WERI-Rb-1 (cell line): ENCODE data around the gene RIMS4.
A peak's percentile ranks its signal among the peaks of the same experiment; 100 is the strongest.
"Not testable (repeated sequence)": the region's sequence is repeated elsewhere in the genome, so short reads cannot be mapped to it uniquely, and the experiment has no call there.

Experiments used
- DNase-seq: peaks from one replicate; pipeline ENCODE4 v3.0.0-alpha.2; 2020
- H3K27ac ChIP-seq: fragments of 250-450 bp; sonication (Bioruptor Pico); 2 replicates; pipeline ENCODE4 v1.5.1; 2020; ENCODE audit warnings: mild to moderate bottlenecking, moderate library complexity
- H3K27me3 ChIP-seq: fragments of 250-450 bp; sonication (Bioruptor Pico); 2 replicates; pipeline ENCODE4 v1.5.1; 2021; ENCODE audit warnings: mild to moderate bottlenecking, low read depth, moderate library complexity; ENCODE audit not compliant: insufficient read depth, severe bottlenecking
- H3K36me3 ChIP-seq: fragments of 250-450 bp; sonication (Bioruptor Pico); 2 replicates; pipeline ENCODE4 v1.5.1; 2020; ENCODE audit warnings: mild to moderate bottlenecking, moderate library complexity
- H3K4me3 ChIP-seq: 2 replicates; pipeline ENCODE4 v1.5.1; 2011; ENCODE audit warnings: low read depth, mild to moderate bottlenecking, control low read depth, low read length
- H3K9me3 ChIP-seq: fragments of 250-450 bp; sonication (Bioruptor Pico); 2 replicates; pipeline ENCODE4 v1.5.1; 2021; ENCODE audit warnings: mild to moderate bottlenecking, moderate library complexity; ENCODE audit not compliant: severe bottlenecking
- CTCF ChIP-seq: IDR thresholded peaks from 2 replicates; pipeline ENCODE4 v1.5.1; 2011; ENCODE audit warnings: low read depth, mild to moderate bottlenecking, control low read depth, inconsistent platforms, low read length

Gene RIMS4

GRCh38 chr20:44768256-44768655 is 42.1 kb downstream of the RIMS4 start:
- TF ChIP-seq CTCF: no peak
- H3K27ac ChIP-seq: no peak overlapping the region
- H3K4me3 ChIP-seq: no peak overlapping the region
- DNase-seq: no peak
- no peaks in the 10 kb centered on the region for H3K9me3 ChIP-seq
- no peaks in the 10 kb centered on the region for H3K27me3 ChIP-seq
- peaks cover 24% of the 10 kb centered on the region for H3K36me3 ChIP-seq

- no peaks in the 10 kb centered on the region for H3K9me3 ChIP-seq
Measured at GRCh38 chr20:44765701-44766347, 44.5 kb downstream of the RIMS4 start.

GRCh38 chr20:44765091-44765490 is 45.3 kb downstream of the RIMS4 start:
- Histone ChIP-seq H3K27me3 (no peaks in the 10 kb centered on the region), H3K36me3 (peaks cover 16% of the 10 kb centered on the region), H3K9me3 (no peaks in the 10 kb centered on the region), H3K27ac (peak overlapping the region; percentile 49), H3K4me3 (no peak overlapping the region)
- TF ChIP-seq CTCF: no peak
- peak; percentile 50 for DNase-seq

More at GRCh38 chr20:44765701-44766347, 44.5 kb downstream of the RIMS4 start:
- Histone ChIP-seq H3K4me3 (no peak overlapping the region), H3K27me3 (no peaks in the 10 kb centered on the region), H3K36me3 (peaks cover 21% of the 10 kb centered on the region), H3K27ac (peak overlapping the region; percentile 49)
- no peak for TF ChIP-seq CTCF
- DNase-seq: no peak

- not testable (repeated sequence) for H3K9me3 ChIP-seq
Measured at GRCh38 chr20:44763798-44764197, 46.5 kb downstream of the RIMS4 start.

GRCh38 chr20:44762466-44763140 is 47.7 kb downstream of the RIMS4 start:
- DNase-seq: no peak
- Histone ChIP-seq H3K36me3 (peaks cover 8% of the 10 kb centered on the region), H3K27me3 (no peaks in the 10 kb centered on the region), H3K27ac (no peak overlapping the region), H3K9me3 (no peaks in the 10 kb centered on the region), H3K4me3 (no peak overlapping the region)
- no peak for TF ChIP-seq CTCF

More at GRCh38 chr20:44763798-44764197, 46.5 kb downstream of the RIMS4 start:
- not testable (repeated sequence) for H3K4me3 ChIP-seq, DNase-seq, H3K27me3 ChIP-seq, H3K27ac ChIP-seq
- H3K36me3 ChIP-seq: peaks cover 12% of the 10 kb centered on the region

GRCh38 chr20:44761423-44761822 is 48.9 kb downstream of the RIMS4 start:
- no peak for TF ChIP-seq CTCF
- no peak overlapping the region for H3K27ac ChIP-seq

More at GRCh38 chr20:44761423-44761822, 48.9 kb downstream of the RIMS4 start:
- Histone ChIP-seq H3K4me3 (no peak overlapping the region), H3K9me3 (no peaks in the 10 kb centered on the region), H3K36me3 (peaks cover 3% of the 10 kb centered on the region; the same call in 1 of the 2 replicates), H3K27me3 (no peaks in the 10 kb centered on the region)
- DNase-seq: no peak
